HG03196 (cell line): ENCODE measurements around the gene CES4A.
"Not testable (repeated sequence)": the region's sequence is repeated elsewhere in the genome, so short reads cannot be mapped to it uniquely, and the experiment has no call there.

Experiments
- ATAC-seq: cut with Tn5 transposase; IDR thresholded peaks from one replicate; pipeline ENCODE4 v1.9.1; 2021; ENCODE audit not compliant: unreplicated experiment

Gene CES4A

DNA sequence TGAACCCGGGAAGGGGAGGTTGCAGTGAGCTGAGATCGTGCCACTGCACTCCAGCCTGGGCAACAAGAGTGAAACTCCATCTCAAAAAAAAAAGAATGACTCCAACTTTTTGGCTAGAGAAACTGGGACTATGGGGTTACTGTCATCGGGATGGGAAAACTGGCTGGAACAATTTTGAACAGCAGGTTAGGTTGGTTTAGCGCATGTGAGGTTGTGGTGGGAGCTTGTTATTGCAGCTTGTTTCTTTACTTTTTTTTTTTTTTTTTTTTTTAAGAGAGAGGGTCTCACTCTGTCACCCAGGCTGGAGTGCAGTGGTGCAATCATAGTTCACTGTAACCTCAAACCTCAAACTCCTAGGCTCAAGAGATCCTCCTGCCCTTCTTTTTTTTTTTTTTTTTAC is 53.1 kb downstream of the CES4A start:
- ATAC-seq: not testable (repeated sequence)

DNA sequence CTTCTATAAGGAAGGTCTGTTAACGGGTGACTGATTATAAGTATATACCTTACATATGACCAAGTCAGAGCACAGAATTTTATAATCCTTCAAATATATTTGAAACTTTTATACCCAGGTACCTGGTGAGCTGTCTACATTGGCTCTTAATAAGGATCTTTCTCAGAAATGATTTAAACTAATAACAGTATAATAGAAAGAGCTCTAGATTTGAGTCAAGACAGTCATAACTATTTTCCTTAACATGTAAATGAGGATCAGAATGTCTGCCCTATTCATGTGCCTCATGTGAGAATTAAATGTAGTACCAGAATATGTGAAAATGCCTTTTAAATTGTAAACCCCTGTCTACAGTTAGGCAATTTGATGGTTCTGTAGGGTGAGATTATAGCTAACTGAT is 55.0 kb downstream of the CES4A start:
- ATAC-seq: no peak

DNA sequence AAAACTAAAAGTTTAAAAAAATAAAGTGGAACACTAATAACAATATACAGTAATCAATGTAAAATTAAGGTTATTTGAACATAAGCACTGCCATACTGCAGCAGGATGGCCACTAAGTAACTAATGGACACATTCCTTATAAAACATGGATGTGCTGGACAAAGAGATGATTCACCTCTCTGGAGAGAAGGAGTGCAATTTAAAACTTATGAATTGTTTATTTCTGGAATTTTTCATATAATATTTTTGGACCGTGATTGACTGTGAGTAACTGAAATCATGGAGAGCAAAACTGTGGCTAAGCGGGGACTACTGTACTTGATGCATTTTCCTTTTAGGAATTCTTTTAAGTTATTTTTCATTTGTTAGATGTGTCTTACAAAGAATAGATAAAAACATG is 62.4 kb downstream of the CES4A start:
- ATAC-seq: no peak

DNA sequence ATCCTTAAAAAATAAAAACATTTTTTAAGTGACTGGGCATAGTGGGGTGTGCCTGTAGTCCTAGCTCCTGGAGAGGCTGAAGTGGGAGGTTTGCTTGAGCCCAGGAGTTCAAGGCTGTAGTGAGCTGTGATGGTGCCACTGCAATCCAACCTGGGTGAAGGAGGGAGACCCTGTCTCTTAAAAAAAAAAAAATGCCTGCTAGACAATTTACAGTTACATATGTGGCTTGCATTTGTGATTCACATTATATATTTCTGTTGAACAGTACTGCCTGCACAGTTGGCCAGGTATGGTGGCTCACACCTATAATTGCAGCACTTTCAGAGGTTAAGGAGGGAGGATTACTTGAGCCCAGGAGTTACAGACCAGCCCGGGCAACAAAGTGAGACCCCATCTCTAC is 64.0 kb downstream of the CES4A start:
- no peak for ATAC-seq

DNA sequence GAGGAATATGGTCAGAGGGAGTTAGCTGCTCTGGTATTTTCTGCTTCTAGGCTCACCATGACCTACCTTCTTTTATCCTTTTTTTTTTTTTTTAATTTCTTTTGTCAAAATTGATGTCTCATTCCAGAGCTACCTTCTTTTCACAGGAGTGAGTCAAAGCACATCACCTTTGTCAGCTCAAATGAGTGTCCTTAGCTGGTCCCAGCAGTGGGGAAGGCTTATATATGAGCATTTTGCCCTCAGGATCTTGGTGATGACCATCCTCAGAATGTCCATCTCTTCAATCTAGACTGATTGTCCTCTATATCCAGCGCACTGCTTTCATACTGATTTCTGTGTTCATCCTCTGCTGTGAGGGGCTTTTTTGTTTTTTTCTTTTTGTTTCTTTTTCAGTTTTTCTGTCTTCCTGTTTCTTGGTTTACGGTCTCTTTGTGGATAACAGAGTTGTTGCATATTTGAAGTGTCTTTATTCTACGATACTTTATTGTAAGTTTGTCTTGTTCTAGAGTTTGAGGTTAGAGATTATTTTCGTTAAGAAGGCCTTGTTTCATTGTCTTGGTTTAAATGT is 65.5 kb downstream of the CES4A start:
- ATAC-seq: no peak

DNA sequence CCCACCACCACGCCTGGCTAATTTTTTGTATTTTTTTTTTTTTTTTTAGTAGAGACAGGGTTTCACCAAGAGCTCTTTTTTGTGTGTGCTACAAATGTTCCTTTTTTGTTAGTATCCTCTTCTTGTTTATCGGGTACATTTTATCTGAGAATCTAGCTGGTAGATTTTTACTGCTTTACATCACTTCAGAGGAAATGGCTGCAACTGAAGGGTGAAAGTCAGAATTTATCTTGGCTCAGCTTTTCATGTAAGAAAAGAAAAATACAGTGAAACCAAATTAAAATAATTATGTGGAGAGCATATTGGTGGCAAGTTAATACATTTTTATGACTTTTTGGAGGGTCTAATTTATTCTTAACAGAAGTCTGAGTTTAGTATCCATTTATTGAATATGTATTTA is 66.5 kb downstream of the CES4A start:
- no peak for ATAC-seq

DNA sequence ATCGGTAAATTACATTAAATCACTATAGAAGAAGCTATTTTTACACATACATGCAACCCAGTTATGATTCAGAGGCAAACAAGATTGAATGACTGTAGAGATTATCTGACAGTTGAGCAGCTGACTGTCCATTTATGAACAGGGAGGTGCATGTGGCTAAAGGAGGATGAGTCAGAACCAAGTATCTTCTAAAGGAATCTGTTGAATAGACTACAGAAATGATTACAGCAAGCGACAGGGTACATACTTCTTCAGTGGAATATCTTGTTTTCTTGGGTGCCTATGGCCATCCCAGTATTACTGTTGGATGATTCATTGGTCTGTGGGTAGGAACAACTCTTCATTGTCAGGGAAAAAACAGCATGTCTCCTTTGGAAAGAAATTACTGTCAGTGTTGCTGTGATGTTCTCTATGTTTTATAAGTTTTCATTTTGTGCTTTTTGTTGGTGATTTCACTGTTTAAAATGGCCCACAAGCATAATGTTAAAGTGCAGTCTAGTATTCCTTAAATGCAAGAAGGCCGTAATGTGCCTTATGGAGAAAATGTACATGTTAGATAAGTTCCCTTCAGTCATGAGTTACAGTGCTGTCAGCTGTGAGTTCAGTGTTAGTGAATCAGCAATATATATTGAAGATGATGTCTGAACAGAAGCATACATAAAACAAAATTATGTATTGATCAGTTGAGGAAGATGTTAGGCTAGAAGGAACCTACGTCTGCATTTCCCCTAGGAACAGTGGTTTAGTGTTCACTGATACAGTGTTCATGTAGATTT is 67.5 kb downstream of the CES4A start:
- ATAC-seq: peak; percentile 45
